HCT116 (cell line): ENCODE results near the gene SLC1A6. TPM values are rescaled to one million over a fixed set of nuclear protein-coding genes. Genes with fewer than 3 reads are reported as not detected.

Experiments
- ATAC-seq: fragments of 200-7000 bp; cut with Tn5 transposase; 2 replicates; pipeline ENCODE4 v1.9.1; 2020; ENCODE audit warnings: mild to moderate bottlenecking, moderate library complexity
- BruUV-seq: library from RNA; stranded (reverse); fragments of 400-500 nt; replicated peaks from 2 replicates; lab custom pipeline; 2021; lab: Mats Ljungman, UMichigan
- CTCF ChIA-PET: fragments of 300-600 bp; sonication (Branson Sonifier 250); formaldehyde crosslinking; loops from one replicate; lab custom pipeline; 2021; ENCODE audit warnings: antibody characterized with exemption; lab: Charles Lee
- POLR2A ChIA-PET: fragments of 300-600, 350-600 bp; sonication (Branson Sonifier 250); formaldehyde crosslinking; loops from one replicate; lab custom pipeline; 2021; ENCODE audit warnings: antibody characterized with exemption; lab: Charles Lee
- RAD21 ChIA-PET, 2 experiments: fragments of 300-600 bp; sonication (Branson Sonifier 250); formaldehyde crosslinking; loops; one replicate each; lab custom pipeline; 2023; ENCODE audit warnings: low total read pairs in 2 of 2; ENCODE audit not compliant: uncharacterized antibody in 2 of 2, unreplicated experiment in 2 of 2, low non-redundant PET in 1 of 2; lab: Charles Lee
- DNase-seq: peaks from one replicate; pipeline ENCODE4 v3.0.0-alpha.2; 2010; ENCODE audit warnings: low read depth, low spot score
- H2AFZ ChIP-seq: fragments of 200-600 bp; shearing (Covaris generic), sonication (generic); 2 replicates; pipeline ENCODE4 v1.6.1; 2017; ENCODE audit warnings: low read depth, mixed run types, mixed read lengths, antibody characterized with exemption, low read length; ENCODE audit not compliant: poor library complexity, severe bottlenecking
- H3K27ac ChIP-seq: 2 replicates; pipeline ENCODE4 v1.5.1; 2012; ENCODE audit warnings: low read depth, low read length
- H3K27me3 ChIP-seq: fragments of 200-600 bp; sonication (generic); 2 replicates; pipeline ENCODE4 v1.6.1; 2016; ENCODE audit warnings: mixed run types, low read length, mixed read lengths; ENCODE audit not compliant: insufficient read depth
- H3K36me3 ChIP-seq, 2 experiments: fragments of 200-500 bp in 1 of 2; fragments of 200-600 bp in 1 of 2; sonication (Bioruptor generic) in 1 of 2; sonication (generic) in 1 of 2; 2 replicates each; pipeline versions ENCODE4 v1.5.1 to v1.6.1; 2014 to 2016; ENCODE audit warnings: low read length in 2 of 2, inconsistent platforms in 1 of 2, mixed read lengths in 1 of 2, mixed run types in 1 of 2; ENCODE audit not compliant: insufficient read depth in 2 of 2, control insufficient read depth in 1 of 2
- H3K4me1 ChIP-seq, 2 experiments: fragments of 200-600 bp in 1 of 2; sonication (generic) in 1 of 2; 2 replicates each; pipeline versions ENCODE4 v1.5.1 to v1.6.1; 2012 to 2017; ENCODE audit warnings: low read length in 2 of 2, inconsistent platforms in 1 of 2, mild to moderate bottlenecking in 1 of 2, mixed read lengths in 1 of 2, mixed run types in 1 of 2, moderate library complexity in 1 of 2; ENCODE audit not compliant: insufficient read depth in 2 of 2, control insufficient read depth in 1 of 2
- H3K4me2 ChIP-seq: fragments of 200-600 bp; sonication (generic); 2 replicates; pipeline ENCODE4 v1.6.1; 2017; ENCODE audit warnings: mixed run types, low read length, mixed read lengths
- H3K4me3 ChIP-seq, 2 experiments: fragments of 200-600 bp in 1 of 2; sonication (generic) in 1 of 2; replicated peaks in 1 of 2; 2 replicates each; pipeline ENCODE4 v1.5.1; 2011 to 2016; ENCODE audit warnings: low read length in 2 of 2, control low read depth in 1 of 2, low read depth in 1 of 2, mild to moderate bottlenecking in 1 of 2, mixed read lengths in 1 of 2, mixed run types in 1 of 2
- H3K79me2 ChIP-seq: fragments of 200-600 bp; sonication (generic); 2 replicates; pipeline ENCODE4 v1.6.1; 2017; ENCODE audit warnings: mild to moderate bottlenecking, mixed run types, low read length, moderate library complexity, mixed read lengths; ENCODE audit not compliant: insufficient read depth
- H3K9ac ChIP-seq: fragments of 200-600 bp; sonication (generic); 2 replicates; pipeline ENCODE4 v1.6.1; 2016; ENCODE audit warnings: low read length, mixed read lengths
- H3K9me2 ChIP-seq: fragments of 200-600 bp; sonication (generic), shearing (Covaris generic); 2 replicates; pipeline ENCODE4 v1.6.1; 2017; ENCODE audit warnings: mixed run types, mild to moderate bottlenecking, moderate library complexity; ENCODE audit not compliant: insufficient read depth
- H3K9me3 ChIP-seq, 2 experiments: fragments of 200-500 bp in 1 of 2; fragments of 200-600 bp in 1 of 2; sonication (Bioruptor generic) in 1 of 2; sonication (generic) in 1 of 2; 2 replicates each; pipeline ENCODE4 v1.6.1; 2014 to 2017; ENCODE audit warnings: low read length in 2 of 2, mixed read lengths in 2 of 2, inconsistent platforms in 1 of 2, low read depth in 1 of 2, mild to moderate bottlenecking in 1 of 2, mixed run types in 1 of 2, moderate library complexity in 1 of 2; ENCODE audit not compliant: control insufficient read depth in 1 of 2, insufficient read depth in 1 of 2
- H4K20me1 ChIP-seq: fragments of 200-600 bp; sonication (generic), shearing (Covaris generic); 2 replicates; pipeline ENCODE4 v1.6.1; 2017; ENCODE audit warnings: mixed run types, mild to moderate bottlenecking, moderate library complexity; ENCODE audit not compliant: insufficient read depth
- CEBPB ChIP-seq: IDR thresholded peaks from 2 replicates; pipeline ENCODE4 v1.6.1; 2012; ENCODE audit warnings: low read depth
- ELF1 ChIP-seq: IDR thresholded peaks from 2 replicates; pipeline ENCODE4 v1.6.1; 2012; ENCODE audit warnings: low read depth, borderline replicate concordance
- EZH2 ChIP-seq: fragments of 200-600 bp; sonication (generic); IDR thresholded peaks from 2 replicates; pipeline ENCODE4 v1.6.1; 2017; ENCODE audit warnings: antibody characterized with exemption, mixed run types
- FOSL1 ChIP-seq: IDR thresholded peaks from 2 replicates; pipeline ENCODE4 v1.6.1; 2012; ENCODE audit warnings: low read depth
- RAD21 ChIP-seq: IDR thresholded peaks from 2 replicates; pipeline ENCODE4 v1.6.1; 2012; ENCODE audit warnings: low read depth, mild to moderate bottlenecking
- YY1 ChIP-seq: IDR thresholded peaks from 2 replicates; pipeline ENCODE4 v1.6.1; 2011; ENCODE audit warnings: low read length, low read depth, moderate library complexity, mild to moderate bottlenecking; ENCODE audit not compliant: insufficient replicate concordance; ENCODE audit errors: extremely low read depth
- ZBTB33 ChIP-seq: IDR thresholded peaks from 2 replicates; pipeline ENCODE4 v1.6.1; 2011; ENCODE audit warnings: mild to moderate bottlenecking, low read length, moderate library complexity; ENCODE audit not compliant: insufficient replicate concordance; ENCODE audit errors: extremely low read depth
- ZFX ChIP-seq: fragments of 450-650 bp; IDR thresholded peaks from 2 replicates; pipeline ENCODE4 v1.6.1; 2017
- ZNF274 ChIP-seq: fragments of 200-500 bp; sonication (Bioruptor generic); IDR thresholded peaks from 2 replicates; pipeline ENCODE4 v1.6.1; 2014; ENCODE audit warnings: mild to moderate bottlenecking, low read depth, low read length, inconsistent platforms
- intact Hi-C: fragments of 100-400 bp; cut with micrococcal nuclease; formaldehyde crosslinking; loops from 2 replicates; pipeline ENCODE4 v1.10.0; 2022
- total RNA-seq: library from RNA; stranded (reverse); gene quantifications from one replicate; pipeline ENCODE4 v1.2.1, GENCODE V29; 2021; ENCODE audit not compliant: unreplicated experiment
- TF ChIP-seq, protein P1 (sequence below): IDR thresholded peaks from 2 replicates; pipeline ENCODE4 v1.6.1; 2012; ENCODE audit warnings: low read depth

Gene SLC1A6
- total RNA-seq, 1 experiment from 2014 or later: not detected

DNA sequence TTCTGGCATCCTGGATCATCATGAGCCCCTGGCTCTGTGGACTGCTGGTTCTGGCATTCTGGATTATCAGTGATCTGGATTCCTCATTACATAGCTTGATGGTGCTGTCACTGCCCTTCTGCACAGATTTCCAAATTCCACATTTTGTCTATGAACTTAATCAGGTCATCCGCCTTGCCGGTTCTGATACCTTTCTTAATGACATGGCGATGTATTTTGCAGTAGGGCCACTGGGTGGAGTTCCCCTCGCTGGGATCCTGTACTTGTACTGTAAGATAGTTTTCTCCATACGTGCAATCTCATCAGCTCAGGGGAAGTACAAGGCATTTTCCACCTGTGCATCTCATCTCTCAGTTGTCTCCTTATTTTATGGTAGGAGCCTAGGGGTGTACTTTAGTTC lies 62.8 kb downstream of the SLC1A6 start (continued):
- TF ChIP-seq, protein P1, sequence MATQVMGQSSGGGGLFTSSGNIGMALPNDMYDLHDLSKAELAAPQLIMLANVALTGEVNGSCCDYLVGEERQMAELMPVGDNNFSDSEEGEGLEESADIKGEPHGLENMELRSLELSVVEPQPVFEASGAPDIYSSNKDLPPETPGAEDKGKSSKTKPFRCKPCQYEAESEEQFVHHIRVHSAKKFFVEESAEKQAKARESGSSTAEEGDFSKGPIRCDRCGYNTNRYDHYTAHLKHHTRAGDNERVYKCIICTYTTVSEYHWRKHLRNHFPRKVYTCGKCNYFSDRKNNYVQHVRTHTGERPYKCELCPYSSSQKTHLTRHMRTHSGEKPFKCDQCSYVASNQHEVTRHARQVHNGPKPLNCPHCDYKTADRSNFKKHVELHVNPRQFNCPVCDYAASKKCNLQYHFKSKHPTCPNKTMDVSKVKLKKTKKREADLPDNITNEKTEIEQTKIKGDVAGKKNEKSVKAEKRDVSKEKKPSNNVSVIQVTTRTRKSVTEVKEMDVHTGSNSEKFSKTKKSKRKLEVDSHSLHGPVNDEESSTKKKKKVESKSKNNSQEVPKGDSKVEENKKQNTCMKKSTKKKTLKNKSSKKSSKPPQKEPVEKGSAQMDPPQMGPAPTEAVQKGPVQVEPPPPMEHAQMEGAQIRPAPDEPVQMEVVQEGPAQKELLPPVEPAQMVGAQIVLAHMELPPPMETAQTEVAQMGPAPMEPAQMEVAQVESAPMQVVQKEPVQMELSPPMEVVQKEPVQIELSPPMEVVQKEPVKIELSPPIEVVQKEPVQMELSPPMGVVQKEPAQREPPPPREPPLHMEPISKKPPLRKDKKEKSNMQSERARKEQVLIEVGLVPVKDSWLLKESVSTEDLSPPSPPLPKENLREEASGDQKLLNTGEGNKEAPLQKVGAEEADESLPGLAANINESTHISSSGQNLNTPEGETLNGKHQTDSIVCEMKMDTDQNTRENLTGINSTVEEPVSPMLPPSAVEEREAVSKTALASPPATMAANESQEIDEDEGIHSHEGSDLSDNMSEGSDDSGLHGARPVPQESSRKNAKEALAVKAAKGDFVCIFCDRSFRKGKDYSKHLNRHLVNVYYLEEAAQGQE: no peak
- no peak for TF ChIP-seq FOSL1
- TF ChIP-seq ZBTB33: no peak
- TF ChIP-seq RAD21: no peak
- no peak for TF ChIP-seq YY1

GRCh38 chr19:14915116-14915515 lies 64.5 kb downstream of the SLC1A6 start:
- ChIA-PET RAD21 (no interaction called here), POLR2A (no interaction called here), CTCF (no interaction called here)
- Histone ChIP-seq H3K9me3 (0 out of 4 replicates have a peak, but pooled peaks cover 0 to 3% of the 10 kb centered on the region in 2 experiments), H3K4me3 (no peak overlapping the region), H3K4me2 (no peak overlapping the region), H3K27me3 (peaks cover 14% of the 10 kb centered on the region), H3K9me2 (no peaks in the 10 kb centered on the region), H3K36me3 (no peaks in the 10 kb centered on the region), H3K27ac (no peak overlapping the region), H3K4me1 (no peaks in the 10 kb centered on the region), H3K9ac (no peak overlapping the region), H2AFZ (no peak overlapping the region), H4K20me1 (no peaks in the 10 kb centered on the region), H3K79me2 (no peaks in the 10 kb centered on the region)
- TF ChIP-seq CEBPB (no peak), EZH2 (no peak), ZNF274 (no peak), FOSL1 (no peak), ZFX (no peak), ELF1 (no peak), RAD21 (no peak)
- TF ChIP-seq, protein P1: no peak
- ATAC-seq (no peak), DNase-seq (no peak)
- no TSS peak for BruUV-seq
- intact Hi-C loops: no loop called here
